Body of pancreas (tissue), 4 donors: ENCODE results near the gene PPP1R9A. TPM values are rescaled to one million over a fixed set of nuclear protein-coding genes. Genes with fewer than 3 reads are reported as not detected.
A peak's percentile ranks its signal among the peaks of the same experiment; 100 is the strongest.

Source experiments
- ATAC-seq: fragments of 150-250 bp; one replicate; pipeline ENCODE4 v1.9.1; 2016
- DNase-seq, 4 donors: peaks; one replicate each; pipeline ENCODE4 v3.0.0-alpha.2; 2019
- H3K27ac ChIP-seq, 4 donors: fragments of 200-600 bp; sonication (generic); 1 replicate in 3 of 4; 2 replicates in 1 of 4; pipeline versions ENCODE4 v1.5.1 to v1.6.1; 2016 to 2019; ENCODE audit warnings: mild to moderate bottlenecking in 1 of 4, mixed read lengths in 1 of 4, moderate library complexity in 1 of 4
- H3K27me3 ChIP-seq, 2 donors: fragments of 200-600 bp; sonication (generic); one replicate each; pipeline ENCODE4 v1.6.0; 2016; ENCODE audit warnings: mild to moderate bottlenecking in 1 of 2
- H3K36me3 ChIP-seq, 2 donors: fragments of 200-600 bp; sonication (generic); replicated peaks in 1 of 2; 2 replicates each; pipeline ENCODE4 v1.5.1; 2016; ENCODE audit warnings: low read depth in 2 of 2; ENCODE audit not compliant: insufficient read depth in 1 of 2
- H3K4me1 ChIP-seq: fragments of 200-600 bp; sonication (generic); one replicate; pipeline ENCODE4 v1.6.0; 2016
- H3K4me3 ChIP-seq, 2 donors: fragments of 200-600 bp; sonication (generic); 1 replicate in 1 of 2; 2 replicates in 1 of 2; pipeline ENCODE4 v1.5.1; 2016 to 2019
- H3K9me3 ChIP-seq, 3 donors: fragments of 200-600 bp; sonication (generic); 1 replicate in 2 of 3; 2 replicates in 1 of 3; pipeline ENCODE4 v1.5.1; 2016
- CTCF ChIP-seq, 7 experiments: fragments of 450-650 bp in 4 of 7; fragments of 200-600 bp in 3 of 7; sonication (generic) in 3 of 7; IDR thresholded peaks; one replicate each; pipeline ENCODE4 v1.5.1; 2016 to 2019; ENCODE audit warnings: antibody characterized with exemption in 7 of 7
- POLR2A ChIP-seq, 3 donors: fragments of 450-650 bp; IDR thresholded peaks; one replicate each; pipeline ENCODE4 v1.6.1; 2016; ENCODE audit warnings: antibody characterized with exemption in 3 of 3, mild to moderate bottlenecking in 2 of 3
- WGBS, 2 donors: methylation state at CpG; one replicate each; pipeline ENCODE4 v1.1.5; 2017; 5-methylcytosine and 5-hydroxymethylcytosine counted together
- intact Hi-C: fragments of 100-400 bp; cut with DNase I; formaldehyde crosslinking; loops from one replicate; pipeline ENCODE4 v1.15.1; 2023
- total RNA-seq, 2 donors: library from RNA; depleted of rRNA; stranded (reverse); fragments of >200 nt; gene quantifications; one replicate each; pipeline ENCODE4 v1.1.0, GENCODE V29; 2016

Gene PPP1R9A
- total RNA-seq, 2 donors from 2014 or later, result 16.1 to 44.2 TPM

GRCh38 chr7:95199779-95200558 is 292.6 kb downstream of the PPP1R9A start:
- TF ChIP-seq CTCF (IDR thresholded peaks at IDR 0.05) (peak; percentile 34 to 78 (median 72)), POLR2A (IDR thresholded peaks at IDR 0.05) (no peak)
- 64 to 66% methylated on average over 3 of the region's 3 CpGs for WGBS, 2 donors
- DNase-seq (peak; percentile 41 to 61 (median 54)), ATAC-seq (peak; percentile 65)
- no peak overlapping the region for H3K4me3 ChIP-seq
- H3K27me3 ChIP-seq, result no peaks in the 10 kb centered on the region
- H3K4me1 ChIP-seq, result no peaks in the 10 kb centered on the region
- intact Hi-C loops, result no loop called here
- no peaks in the 10 kb centered on the region for H3K36me3 ChIP-seq
- no peaks in the 10 kb centered on the region for H3K9me3 ChIP-seq
- no peak overlapping the region for H3K27ac ChIP-seq

- ATAC-seq, result no peak
- Histone ChIP-seq H3K27ac (no peak overlapping the region), H3K27me3 (no peaks in the 10 kb centered on the region), H3K36me3 (no peaks in the 10 kb centered on the region), H3K9me3 (no peaks in the 10 kb centered on the region), H3K4me1 (peaks cover 3% of the 10 kb centered on the region), H3K4me3 (no peak overlapping the region)
- intact Hi-C loops, result no loop called here
- 94% methylated on average over 1 of the region's 1 CpG for WGBS, 2 donors
- no peak for DNase-seq
- TF ChIP-seq POLR2A (IDR thresholded peaks at IDR 0.05) (no peak), CTCF (IDR thresholded peaks at IDR 0.05) (no peak)
Measured at GRCh38 chr7:95200741-95201140, 293.3 kb downstream of the PPP1R9A start.

GRCh38 chr7:95201727-95202126 is 294.3 kb downstream of the PPP1R9A start:
- Histone ChIP-seq H3K4me3 (no peak overlapping the region), H3K27me3 (no peaks in the 10 kb centered on the region), H3K36me3 (no peaks in the 10 kb centered on the region), H3K27ac (no peak overlapping the region), H3K4me1 (peaks cover 4% of the 10 kb centered on the region), H3K9me3 (no peaks in the 10 kb centered on the region)
- no peak for DNase-seq
- TF ChIP-seq POLR2A (IDR thresholded peaks at IDR 0.05), result no peak
- no peak for TF ChIP-seq CTCF (IDR thresholded peaks at IDR 0.05)
- intact Hi-C loops, result no loop called here
- no peak for ATAC-seq

- no peak for ATAC-seq
Measured at GRCh38 chr7:95204618-95205017, 297.2 kb downstream of the PPP1R9A start.

More at GRCh38 chr7:95204618-95205017, 297.2 kb downstream of the PPP1R9A start:
- DNase-seq, result no peak
- Histone ChIP-seq H3K27me3 (no peaks in the 10 kb centered on the region), H3K27ac (no peak overlapping the region), H3K36me3 (no peaks in the 10 kb centered on the region), H3K9me3 (no peaks in the 10 kb centered on the region), H3K4me1 (peaks cover 4% of the 10 kb centered on the region), H3K4me3 (no peak overlapping the region)
- TF ChIP-seq CTCF (IDR thresholded peaks at IDR 0.05) (no peak), POLR2A (IDR thresholded peaks at IDR 0.05) (no peak)
- WGBS, 2 donors, result 95% methylated on average over 6 of the region's 6 CpGs
- intact Hi-C loops, result no loop called here
